ENCODE data around the gene MOK.
"Not testable (repeated sequence)": the region's sequence is repeated elsewhere in the genome, so short reads cannot be mapped to it uniquely, and the experiment has no call there.

Gene MOK

DNA sequence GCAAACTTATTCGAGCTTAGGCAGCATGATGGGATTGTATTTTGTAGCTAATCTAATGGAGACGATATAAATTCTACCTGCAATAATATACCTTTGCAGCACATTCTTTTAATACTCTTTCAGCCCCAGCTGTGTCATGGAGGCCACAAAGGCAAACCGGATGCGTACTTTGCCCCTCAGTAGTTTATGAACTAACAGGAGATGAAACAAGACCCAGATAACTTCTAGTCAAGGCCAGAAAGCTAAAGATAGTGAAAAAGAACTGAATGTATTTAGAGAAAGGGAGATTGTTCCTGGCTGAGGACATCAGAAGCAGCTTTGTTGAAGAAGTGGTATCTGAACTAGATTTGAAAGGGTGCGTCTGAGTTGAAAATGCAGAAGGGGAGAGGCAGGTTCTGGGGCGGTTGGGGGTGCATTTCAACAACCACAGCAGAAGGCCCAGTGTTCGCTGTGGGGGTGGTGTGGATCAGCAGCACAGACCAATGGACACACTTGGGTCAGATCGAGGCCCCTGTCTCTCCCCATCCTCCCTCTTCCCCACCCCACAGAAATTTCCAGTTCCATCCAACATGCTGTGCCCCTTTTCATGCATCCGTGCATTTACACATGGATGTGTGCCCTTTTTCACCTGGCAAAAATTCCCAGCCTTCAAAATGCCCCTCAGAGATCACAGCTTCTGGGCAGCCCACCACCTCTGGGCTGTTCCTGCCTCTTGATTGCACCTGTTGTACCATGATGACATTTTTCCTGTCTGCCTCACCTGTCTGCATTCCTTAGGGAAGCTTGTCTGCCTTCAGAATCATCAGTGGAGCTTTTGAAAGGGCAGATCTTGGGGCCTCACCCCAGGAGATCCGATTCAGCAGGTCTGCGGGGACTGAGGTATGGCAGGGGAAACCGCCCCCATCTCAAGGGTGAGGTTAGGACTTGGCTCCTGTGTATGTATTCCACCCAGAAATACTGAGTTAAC, 16.8 kb upstream of the MOK start:
- no peak for DNase-seq

DNA sequence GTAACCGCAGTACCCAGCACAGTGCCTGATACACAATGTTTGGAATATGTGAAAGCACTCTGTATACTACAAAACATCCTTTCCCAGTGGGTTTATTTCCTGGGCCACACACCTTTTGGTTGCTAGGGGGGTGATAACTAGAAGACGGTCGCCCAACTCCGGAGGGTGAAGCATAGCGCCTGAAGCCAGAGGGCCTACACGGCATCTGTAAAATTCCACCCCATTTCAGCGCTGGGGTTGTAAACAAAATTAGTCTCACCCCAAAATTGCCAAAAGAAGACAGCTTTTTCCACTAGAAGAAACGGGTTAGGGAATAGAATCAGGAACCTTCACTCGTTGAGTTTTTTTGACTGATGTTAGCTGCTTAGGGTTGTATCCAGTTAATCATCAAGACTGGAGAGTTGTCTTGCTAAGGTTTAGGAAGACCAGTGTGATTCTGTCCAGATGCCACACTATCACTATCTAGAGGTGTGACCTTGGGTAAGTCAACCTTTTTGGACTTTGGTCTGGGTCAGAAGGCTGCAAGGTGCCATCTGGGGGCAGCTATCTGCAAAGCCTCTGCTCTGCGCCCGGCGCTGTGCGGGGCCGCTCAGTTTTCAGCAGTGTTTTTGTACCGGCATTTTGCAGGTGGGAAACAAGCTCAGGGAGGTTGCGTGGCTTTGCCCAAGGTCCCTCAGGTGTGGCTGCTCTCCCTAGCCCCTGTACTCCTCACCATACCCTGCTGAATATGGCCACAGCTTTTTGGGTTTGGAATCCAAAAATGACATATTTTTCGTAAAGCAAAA, 15.9 kb upstream of the MOK start:
- DNase-seq = no peak

DNA sequence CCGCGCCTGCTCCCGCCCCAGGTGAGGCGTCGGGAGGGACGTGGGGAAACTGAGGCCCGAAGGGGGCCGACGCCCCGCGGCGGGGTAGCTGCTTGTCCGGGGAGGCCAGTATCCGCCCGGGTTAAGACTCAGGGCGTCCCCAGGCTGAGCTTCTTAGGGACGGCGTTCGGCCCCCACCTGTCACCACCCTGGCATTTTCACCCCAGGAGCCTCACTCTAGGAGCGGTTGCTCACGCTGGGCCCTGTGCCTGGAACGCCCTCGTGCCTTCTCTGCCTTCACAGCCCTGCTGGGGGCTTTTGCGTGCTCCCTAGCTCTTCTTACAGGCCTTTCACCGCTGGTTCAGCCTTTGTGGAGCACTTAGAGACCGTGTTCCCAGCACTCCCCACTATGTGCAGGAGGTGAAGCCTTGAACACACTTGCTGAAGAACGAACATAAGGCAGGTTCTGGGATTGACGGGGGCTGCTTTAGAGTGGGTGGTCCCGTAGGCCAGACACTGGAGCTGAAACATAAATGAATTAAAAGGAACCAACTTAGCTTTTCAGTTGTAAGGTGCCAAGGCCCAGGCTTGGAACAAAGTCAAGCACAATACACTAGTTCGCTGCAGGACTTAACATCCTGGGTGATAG, 15.2 kb upstream of the MOK start:
- DNase-seq = peak; percentile 48

DNA sequence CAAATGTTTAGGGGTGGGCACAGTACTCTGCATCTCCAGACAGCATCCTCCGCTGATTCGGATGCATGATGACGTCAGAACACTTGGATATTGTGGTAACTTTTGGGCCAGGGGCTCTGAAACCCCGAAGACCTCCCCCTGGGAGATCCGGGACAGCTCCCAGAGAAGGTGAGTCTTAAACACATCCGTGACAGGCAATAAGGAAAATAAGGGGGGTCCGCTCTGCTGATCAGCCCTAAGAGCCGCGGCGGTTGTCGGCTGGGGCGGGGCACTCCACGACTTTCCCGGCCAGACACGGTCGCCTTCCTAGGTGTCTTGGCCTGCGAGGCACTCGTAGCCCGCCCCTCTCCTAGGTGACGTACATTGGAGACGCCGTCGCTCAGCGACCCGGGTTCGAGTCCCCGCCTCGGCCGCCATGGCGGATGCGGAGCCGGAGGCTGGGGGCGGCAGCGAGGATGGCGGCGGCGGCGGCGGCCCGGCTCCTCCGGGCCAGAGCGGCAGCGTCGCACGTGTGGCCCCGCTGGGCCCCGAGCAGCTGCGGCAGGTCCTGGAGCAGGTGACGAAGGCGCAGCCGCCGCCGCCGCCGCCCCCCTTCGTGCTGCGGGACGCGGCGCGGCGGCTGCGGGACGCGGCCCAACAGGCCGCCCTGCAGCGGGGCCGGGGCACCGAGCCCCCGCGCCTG, 14.5 kb upstream of the MOK start, which contains the start of gene ZNF839:
Gene ZNF839, plus strand, starts transcription at position 396 of the 682 bp plus-strand sequence. Its CDS starts 20 bp downstream, at position 416.
- DNase-seq = peak; percentile 96

DNA sequence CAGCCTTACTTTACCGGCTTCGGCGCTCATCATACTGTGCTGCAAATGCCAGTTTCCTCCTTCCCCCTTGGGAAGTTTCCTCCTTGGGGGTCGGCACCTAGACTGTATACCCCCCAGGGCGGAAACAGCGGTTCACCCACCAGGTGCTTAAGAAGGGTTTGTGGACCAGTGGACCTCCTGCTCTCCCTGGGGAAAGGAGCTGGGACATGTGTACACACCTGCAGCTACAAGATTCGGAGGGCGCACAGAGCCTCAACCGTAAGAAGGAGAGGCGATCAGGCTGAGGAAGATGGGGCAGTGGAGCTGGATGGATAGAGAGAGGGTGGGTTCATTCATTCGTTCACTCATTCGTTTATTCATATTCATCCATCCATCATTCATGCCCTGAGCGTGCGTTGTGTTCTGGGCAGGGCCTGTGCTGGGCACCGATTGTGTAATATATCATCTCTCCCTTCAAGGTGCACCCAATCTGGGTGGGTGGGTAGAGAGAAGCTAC, 13.9 kb upstream of the MOK start:
- DNase-seq = no peak

DNA sequence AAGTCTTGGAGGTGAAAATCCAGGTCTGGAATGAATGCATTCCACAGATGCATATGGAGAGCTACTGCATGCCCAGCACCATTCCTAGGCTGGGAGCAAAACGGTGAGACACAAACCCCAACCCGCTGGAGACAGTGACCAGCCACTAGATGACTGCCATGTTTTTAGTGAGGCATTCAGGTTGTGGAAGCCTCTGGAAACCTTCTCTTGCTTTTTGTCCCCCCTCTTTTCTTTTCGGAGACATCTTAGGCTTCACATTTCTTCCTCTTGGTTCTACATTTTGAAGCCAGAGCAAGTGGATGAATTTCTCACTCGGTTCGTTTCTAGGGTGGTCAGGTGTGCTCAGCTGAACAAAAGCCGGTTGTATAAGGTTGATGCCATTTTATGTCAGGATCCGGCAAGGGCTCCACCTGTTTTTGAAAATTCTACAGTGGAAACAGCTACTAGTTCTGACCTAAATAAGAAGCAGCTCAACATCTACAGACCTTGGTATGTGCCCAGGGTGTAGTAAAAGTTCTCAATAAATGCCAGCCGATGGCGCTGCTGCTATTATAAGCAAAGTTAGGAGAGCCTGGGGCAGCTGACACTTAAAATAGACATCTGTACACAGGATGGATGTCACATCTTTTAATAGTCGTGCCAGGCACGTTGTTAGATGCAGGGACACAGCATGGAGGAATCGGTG, 12.7 kb upstream of the MOK start:
- no peak for DNase-seq

DNA sequence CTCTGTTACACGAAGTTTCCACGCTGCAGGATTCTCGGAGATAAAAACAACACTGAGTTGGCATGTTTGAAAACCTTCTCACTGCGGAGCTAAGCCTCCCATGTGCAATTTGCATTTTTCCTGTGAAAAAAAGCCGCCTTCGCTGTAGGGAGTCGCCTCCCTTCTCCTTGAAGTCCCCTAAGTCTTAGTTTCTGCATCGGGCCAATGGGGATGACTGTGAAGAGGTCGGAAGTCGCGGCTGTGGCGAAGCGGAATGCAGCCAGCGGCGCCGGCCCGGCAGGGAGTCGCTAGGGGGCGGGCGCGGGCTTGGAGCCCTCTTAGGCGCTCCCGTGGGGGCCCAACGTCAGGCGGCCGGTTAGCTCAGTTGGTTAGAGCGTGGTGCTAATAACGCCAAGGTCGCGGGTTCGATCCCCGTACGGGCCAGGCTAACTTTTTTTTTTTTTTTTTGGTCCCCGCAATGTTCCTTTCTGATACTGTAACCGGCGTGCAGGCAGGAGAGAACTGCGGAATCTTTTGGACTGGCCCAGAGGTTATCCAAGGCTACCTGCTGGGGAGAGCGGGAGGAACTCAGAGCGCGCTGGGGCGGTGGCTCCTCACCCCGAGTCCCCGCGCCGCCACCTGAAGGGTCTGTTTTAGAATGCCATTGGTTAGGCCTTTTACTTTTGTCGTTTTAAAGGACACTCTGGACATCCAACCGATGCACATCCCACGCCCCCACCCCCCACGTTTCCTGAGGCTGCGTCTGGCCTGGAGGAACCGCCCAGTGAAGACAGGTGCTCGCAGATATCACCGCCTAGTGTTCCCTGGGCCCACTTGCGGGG, 12.0 kb upstream of the MOK start:
- DNase-seq = peak; percentile 93

DNA sequence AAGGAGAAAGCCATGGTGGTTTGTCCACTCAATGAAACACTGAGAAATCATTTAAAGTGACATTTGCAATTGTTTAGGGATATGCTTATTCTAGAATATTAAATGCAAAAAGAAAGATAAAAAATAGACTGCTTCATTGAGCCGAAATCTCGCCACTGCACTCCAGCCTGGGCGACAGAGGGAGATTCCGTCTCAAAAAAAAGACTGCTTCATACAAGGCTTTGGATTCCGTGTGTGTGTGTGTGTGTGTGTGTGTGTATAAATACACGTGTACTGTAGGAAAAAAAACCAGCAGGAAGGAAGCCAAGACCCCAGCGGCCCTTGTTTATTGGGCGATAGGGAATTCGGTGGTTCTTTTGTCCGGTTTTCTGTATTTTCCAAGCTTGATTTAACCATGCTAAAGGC, 11.4 kb upstream of the MOK start:
- no peak for DNase-seq

DNA sequence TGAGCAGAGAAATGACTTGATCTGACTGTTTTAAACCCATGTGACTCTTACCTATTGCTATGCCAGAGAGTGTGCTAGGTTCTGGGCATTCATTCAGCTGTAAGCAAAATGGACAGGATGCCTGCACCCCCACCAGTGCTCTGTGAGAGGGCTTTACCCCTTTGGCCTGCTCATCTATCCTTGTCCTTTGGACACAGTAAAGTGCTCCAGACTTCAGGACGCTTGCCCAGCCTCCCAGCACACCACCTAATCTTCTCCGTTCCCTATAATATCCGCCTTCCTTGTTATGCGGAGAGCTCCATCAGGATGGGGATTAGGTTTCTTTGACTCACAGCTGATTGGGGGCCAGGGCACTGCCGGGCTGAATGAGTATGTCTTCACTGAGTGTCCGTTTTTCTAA, 10.2 kb upstream of the MOK start:
- DNase-seq = no peak

DNA sequence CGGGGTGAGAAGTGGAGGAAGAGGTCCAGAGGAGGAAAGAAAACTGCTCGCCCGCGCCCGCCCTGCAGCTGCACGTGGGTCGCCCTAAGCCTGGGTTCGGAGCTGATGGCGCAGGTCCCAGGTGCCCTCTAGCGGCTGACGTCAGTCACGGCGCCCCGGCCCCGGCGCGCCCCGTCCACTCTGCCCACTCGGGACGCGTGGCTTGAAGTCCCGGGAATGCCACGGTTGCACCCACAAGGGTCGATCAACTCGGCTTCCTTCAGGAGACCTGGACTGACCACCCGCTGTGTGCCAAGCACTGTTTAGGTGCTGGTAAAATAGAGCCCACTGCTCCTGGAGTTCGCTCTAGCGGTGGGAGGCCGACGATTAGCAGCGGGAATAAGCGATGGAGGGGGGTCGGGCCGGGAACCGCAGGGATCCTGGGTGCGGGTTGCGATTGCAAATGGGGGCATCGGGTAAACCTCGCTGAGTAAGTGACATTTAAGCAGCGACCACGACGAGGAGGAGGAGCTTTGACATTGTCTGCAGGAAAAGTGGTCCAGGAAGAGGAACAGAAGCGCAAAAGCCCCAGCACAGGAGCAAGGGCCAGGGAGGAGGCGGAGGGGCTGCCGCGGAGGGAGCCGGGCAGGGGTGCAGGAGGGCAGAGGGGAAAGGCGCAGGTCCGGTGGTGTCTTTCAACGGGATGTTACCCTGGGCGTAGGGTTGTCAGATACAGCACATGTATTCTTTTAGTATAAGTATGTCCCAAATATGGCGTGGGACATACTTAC, 9.5 kb upstream of the MOK start:
- peak; percentile 83 for DNase-seq

DNA sequence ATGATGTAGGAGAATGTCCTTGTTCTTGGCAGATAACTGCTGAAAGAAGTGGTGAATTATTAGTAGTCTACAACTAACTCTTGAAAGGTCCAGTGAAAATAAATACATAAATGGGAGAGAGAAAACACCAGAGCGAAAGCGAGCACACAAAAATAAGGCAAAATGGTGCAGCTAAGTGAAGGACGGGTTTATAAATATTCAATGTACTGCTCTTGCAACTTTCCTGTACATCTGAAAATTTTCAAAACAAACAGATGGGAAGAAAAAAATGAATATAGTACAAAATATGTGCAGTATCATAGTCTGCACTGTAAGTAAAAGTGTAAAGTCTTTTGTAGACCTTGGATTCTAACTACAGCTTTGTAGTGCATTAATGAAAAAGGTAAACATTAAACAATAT, 1.3 kb downstream of the MOK start:
- no peak for DNase-seq

DNA sequence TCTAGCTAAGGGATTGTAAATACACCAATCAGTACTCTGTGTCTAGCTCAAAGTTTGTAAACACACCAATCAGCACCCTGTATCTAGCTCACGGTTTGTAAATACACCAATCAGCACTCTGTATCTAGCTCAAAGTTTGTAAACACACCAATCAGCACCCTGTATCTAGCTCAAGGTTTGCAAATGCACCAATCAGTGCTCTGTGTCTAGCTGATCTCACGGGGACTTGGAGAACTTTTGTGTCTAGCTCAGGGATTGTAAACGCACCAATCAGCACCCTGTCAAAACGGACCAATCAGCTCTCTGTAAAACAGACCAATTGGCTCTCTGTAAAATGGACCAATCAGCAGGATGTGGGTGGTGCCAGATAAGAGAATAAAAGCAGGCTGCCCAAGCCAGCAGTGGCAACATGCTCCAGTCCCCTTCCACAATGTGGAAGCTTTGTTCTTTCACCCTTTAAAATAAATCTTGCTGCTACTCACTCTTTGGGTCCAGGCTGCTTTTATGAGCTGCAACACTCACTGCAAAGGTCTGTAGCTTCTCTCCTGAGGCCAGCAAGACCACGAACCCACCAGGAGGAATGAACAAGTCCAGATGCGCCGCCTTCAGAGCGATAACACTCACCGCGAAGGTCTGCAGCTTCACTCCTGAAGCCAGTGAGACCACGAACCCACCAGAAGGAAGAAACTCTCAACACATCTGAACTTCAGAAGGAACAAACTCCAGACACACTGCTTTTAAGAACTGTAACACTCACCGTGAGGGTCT, 6.5 kb downstream of the MOK start:
- not testable (repeated sequence) for DNase-seq

DNA sequence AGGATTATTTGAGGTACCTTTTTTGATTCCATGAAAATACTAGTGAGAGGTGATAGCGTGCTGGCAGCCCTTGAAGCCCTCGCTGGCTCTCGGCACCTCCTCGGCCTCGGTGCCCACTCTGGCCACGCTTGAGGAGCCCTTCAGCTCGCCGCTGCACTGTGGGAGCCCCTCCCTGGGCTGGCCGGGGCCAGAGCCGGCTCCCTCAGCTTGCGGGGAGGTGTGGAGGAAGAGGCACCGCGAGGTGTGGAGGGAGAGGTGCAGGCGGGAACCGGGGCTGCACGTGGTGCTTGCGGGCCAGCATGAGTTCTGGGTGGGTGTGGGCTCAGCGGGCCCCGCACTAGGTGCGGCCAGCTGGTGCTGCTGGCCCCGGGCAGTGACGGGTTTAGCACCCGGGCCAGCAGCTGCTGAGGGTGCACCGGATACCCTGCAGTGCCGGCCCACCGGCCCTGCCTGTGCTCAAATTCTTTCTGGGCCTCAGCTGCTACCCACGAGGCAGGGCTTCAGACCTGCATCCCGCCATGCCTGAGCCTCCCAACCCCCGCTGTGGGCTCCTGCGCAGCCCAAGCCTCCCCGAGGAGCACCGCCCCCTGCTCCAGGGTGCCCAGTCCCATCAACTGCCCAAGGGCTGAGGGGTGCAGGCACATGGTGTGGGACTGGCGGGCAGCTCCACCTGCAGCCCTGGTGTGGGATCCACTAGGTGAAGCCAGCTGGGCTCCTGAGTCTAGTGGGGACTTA, 7.4 kb downstream of the MOK start:
- no peak for DNase-seq

DNA sequence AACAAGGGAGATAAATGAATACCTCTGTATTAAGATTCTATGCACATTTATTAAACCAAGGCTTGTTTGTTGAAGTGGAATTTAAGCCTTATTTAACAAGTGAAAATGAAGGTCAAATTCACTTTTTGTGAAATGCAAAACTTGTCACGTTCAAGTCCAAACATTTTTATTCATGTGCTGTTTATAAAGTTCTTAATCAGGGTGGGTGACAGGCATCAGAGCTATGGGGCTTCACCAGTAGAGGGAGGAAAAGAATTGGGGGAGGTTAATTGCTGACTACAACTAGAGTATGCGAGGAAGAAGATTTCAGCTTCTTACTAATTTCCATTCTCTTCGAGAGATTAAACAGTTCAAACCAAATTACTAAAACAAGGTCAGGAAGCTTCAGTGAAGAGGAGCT, 9.7 kb downstream of the MOK start:
- DNase-seq = no peak

DNA sequence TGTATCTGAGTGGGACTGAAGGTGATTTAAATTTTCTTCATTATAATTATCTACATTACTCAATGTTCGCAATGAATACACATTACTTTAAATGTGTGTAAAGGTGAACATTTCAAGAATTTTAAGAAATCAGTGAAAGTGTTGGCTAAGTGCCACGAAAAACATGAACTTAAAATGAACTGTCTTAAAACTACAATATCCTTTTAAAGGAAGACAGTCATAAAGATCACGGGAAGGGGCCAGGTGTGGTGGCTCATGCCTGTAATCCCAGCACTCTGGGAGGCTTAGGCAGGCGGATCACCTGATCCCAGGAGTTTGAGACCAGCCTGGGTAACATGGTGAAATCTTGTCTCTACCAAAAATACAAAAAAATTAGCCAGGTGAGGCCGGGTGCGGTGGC, 11.2 kb downstream of the MOK start:
- no peak for DNase-seq

DNA sequence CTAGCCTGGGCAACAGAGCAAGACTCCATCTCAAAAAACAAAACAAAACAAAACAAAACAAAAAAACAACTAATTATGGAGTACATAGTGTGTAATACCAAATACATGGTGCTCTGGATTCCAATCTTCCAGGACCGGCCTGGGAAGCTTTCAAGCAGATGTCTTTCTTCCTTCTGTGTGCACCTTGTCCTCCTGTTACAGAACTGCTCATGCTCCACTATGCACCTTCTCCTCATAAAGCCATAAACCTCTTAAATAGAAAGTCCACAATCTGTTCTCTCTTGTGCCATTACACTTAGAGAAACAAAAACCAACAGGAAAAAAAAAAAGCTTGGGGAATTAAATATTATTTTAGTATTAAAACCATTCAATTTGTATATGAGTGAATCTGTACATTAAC, 12.5 kb downstream of the MOK start:
- DNase-seq = no peak

DNA sequence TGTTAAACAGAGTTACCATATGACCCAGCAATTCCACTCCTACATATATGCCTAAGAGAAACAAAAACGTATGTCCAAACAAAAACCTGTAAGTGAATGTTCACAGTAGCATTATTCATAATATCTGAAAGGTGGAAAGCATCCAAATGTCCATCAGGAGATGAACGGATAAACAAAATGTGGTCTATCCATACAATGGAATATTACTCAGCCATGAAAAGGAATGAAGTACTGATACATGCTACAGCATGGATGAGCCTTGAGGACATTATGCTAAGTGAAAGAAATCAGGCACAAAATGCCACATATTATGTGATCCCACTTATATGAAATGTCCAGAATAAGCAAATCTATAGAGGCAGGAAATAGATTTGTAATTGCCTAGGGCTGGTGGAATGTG, 16.8 kb downstream of the MOK start:
- DNase-seq = no peak

DNA sequence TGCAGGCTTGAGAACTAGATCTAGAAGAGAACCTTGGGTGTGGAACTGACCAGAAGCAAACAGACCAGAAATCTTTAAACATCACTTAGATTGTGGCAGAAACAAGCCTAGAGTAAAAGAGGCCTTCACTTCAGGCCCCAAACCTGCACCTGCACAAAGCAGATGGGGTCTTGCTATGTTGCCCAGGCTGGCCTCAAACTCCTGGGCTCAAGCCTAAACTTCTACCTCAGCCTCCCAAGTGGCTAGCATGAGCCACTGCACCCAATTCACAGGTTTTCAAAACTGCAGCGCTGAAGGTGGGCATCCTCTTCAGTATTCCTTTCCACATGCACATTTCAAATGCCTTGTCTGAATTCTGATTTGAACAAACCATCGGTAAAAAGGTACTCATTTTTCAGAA, 19.9 kb downstream of the MOK start:
- no peak for DNase-seq

DNA sequence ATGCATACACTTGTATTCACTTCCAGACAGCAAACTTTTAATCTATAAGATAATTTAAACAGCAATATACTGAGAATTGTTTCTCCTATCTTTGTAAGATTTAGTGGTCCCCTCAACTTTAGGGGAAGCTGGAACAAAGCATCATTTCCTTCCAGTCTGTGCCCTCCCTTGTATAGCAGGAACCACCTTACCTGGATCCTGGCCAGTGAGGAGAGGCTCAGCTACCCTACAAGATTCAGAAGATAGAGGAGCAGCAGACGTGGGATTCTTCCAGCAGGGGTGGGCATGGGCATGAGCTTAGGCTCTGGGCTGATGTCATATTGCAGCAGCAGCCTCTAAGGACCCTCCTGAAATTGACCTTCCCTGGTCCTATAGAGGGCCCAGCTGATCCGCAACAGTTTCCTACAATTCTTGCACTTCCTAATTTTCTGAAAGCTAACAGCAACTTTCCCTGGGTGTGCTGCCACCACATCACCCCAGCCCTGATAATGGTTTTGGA, 21.3 kb downstream of the MOK start:
- DNase-seq = no peak

All from stimulated activated CD4-positive, alpha-beta T cell treated with anti-CD3 and anti-CD28 coated beads, Interleukin-4, amount 100 ng/mL, for 1 hour (primary cell).